Peyer's patch (tissue), 4 donors: ENCODE results near the gene PCAT6. TPM values are rescaled to one million over a fixed set of nuclear protein-coding genes. Genes with fewer than 3 reads are reported as not detected.
A peak's percentile ranks its signal among the peaks of the same experiment; 100 is the strongest.

ENCODE experiments used
- DNase-seq, 3 donors: peaks; one replicate each; pipeline ENCODE4 v3.0.0-alpha.2; 2017 to 2019
- H3K27ac ChIP-seq, 4 donors: fragments of 200-600 bp; sonication (generic); one replicate each; pipeline ENCODE4 v1.5.1; 2016 to 2019
- H3K27me3 ChIP-seq, 2 donors: fragments of 200-600 bp; sonication (generic); one replicate each; pipeline ENCODE4 v1.5.1; 2019
- H3K36me3 ChIP-seq, 3 donors: fragments of 200-600 bp; sonication (generic); one replicate each; pipeline ENCODE4 v1.5.1; 2016 to 2019
- H3K4me1 ChIP-seq, 4 donors: fragments of 200-600 bp; sonication (generic); one replicate each; pipeline ENCODE4 v1.5.1; 2016 to 2019
- H3K4me3 ChIP-seq, 4 donors: fragments of 200-600 bp; sonication (generic); 1 replicate in 3 of 4; 2 replicates in 1 of 4; pipeline ENCODE4 v1.5.1; 2016 to 2019; ENCODE audit warnings: mild to moderate bottlenecking in 1 of 4
- H3K9me3 ChIP-seq, 4 donors: fragments of 200-600 bp; sonication (generic); one replicate each; pipeline ENCODE4 v1.5.1; 2016 to 2019; ENCODE audit warnings: mild to moderate bottlenecking in 1 of 4
- CTCF ChIP-seq, 6 experiments: fragments of 450-650 bp in 4 of 6; fragments of 200-600 bp in 2 of 6; sonication (generic) in 1 of 6; IDR thresholded peaks; one replicate each; pipeline ENCODE4 v1.5.1; 2017 to 2019; ENCODE audit warnings: antibody characterized with exemption in 6 of 6, mild to moderate bottlenecking in 3 of 6, moderate library complexity in 1 of 6
- POLR2A ChIP-seq, 2 donors: fragments of 450-650 bp; IDR thresholded peaks; one replicate each; pipeline ENCODE4 v1.5.1; 2017; ENCODE audit warnings: antibody characterized with exemption in 2 of 2, mild to moderate bottlenecking in 2 of 2, moderate library complexity in 2 of 2
- total RNA-seq, 4 donors: library from RNA; depleted of rRNA; stranded (reverse); fragments of >200 nt; gene quantifications; one replicate each; pipeline ENCODE4 v1.1.0, GENCODE V29; 2016

PCAT6 gene
- total RNA-seq, 4 donors from 2014 or later: not detected

- DNase-seq: no peak
- H3K4me1 ChIP-seq: peaks cover 0 to 10% (median 1%) of the 10 kb centered on the region in 4 donors
- H3K27me3 ChIP-seq: no peaks in the 10 kb centered on the region
- H3K9me3 ChIP-seq: no peaks in the 10 kb centered on the region
- no peak overlapping the region for H3K4me3 ChIP-seq
- no peaks in the 10 kb centered on the region for H3K36me3 ChIP-seq
- no peak for TF ChIP-seq CTCF (IDR thresholded peaks at IDR 0.05)
- TF ChIP-seq POLR2A (IDR thresholded peaks at IDR 0.05): no peak
- no peak overlapping the region for H3K27ac ChIP-seq
These were observed 7.5 kb upstream of the PCAT6 start for GRCh38 chr1:202802998-202803932.

- H3K4me3 ChIP-seq: no peak overlapping the region
- H3K27me3 ChIP-seq: no peaks in the 10 kb centered on the region
- no peak for DNase-seq
- no peaks in the 10 kb centered on the region for H3K9me3 ChIP-seq
- peaks cover 0 to 10% (median 1%) of the 10 kb centered on the region in 4 donors for H3K4me1 ChIP-seq
- H3K36me3 ChIP-seq: no peaks in the 10 kb centered on the region
- H3K27ac ChIP-seq: no peak overlapping the region
- no peak for TF ChIP-seq CTCF (IDR thresholded peaks at IDR 0.05)
- no peak for TF ChIP-seq POLR2A (IDR thresholded peaks at IDR 0.05)
These were observed 6.6 kb upstream of the PCAT6 start for GRCh38 chr1:202804126-202804525.

GRCh38 chr1:202805886-202806844 is 4.6 kb upstream of the PCAT6 start:
- Histone ChIP-seq H3K9me3 (no peaks in the 10 kb centered on the region), H3K4me1 (peaks cover 0 to 10% (median 1%) of the 10 kb centered on the region in 4 donors), H3K36me3 (no peaks in the 10 kb centered on the region), H3K27me3 (no peaks in the 10 kb centered on the region), H3K4me3 (peak overlapping the region; percentile 77 to 98 (median 89)), H3K27ac (peak overlapping the region; percentile 86 to 93 (median 88))
- DNase-seq: no peak
- TF ChIP-seq CTCF (IDR thresholded peaks at IDR 0.05): no peak
- TF ChIP-seq POLR2A (IDR thresholded peaks at IDR 0.05): no peak

GRCh38 chr1:202806845-202807450 is 3.8 kb upstream of the PCAT6 start:
- peak in 1 of 3 donors; percentile 57 for DNase-seq
- H3K4me1 ChIP-seq: peaks cover 0 to 18% (median 1%) of the 10 kb centered on the region in 4 donors
- no peaks in the 10 kb centered on the region for H3K27me3 ChIP-seq
- peak overlapping the region; percentile 86 to 93 (median 88) for H3K27ac ChIP-seq
- no peaks in the 10 kb centered on the region for H3K36me3 ChIP-seq
- peak overlapping the region; percentile 77 to 98 (median 89) for H3K4me3 ChIP-seq
- no peaks in the 10 kb centered on the region for H3K9me3 ChIP-seq
- no peak for TF ChIP-seq POLR2A (IDR thresholded peaks at IDR 0.05)
- no peak for TF ChIP-seq CTCF (IDR thresholded peaks at IDR 0.05)

- H3K4me1 ChIP-seq: peaks cover 0 to 23% (median 1%) of the 10 kb centered on the region in 4 donors
- H3K9me3 ChIP-seq: no peaks in the 10 kb centered on the region
- no peaks in the 10 kb centered on the region for H3K36me3 ChIP-seq
- peak; percentile 32 to 60 (median 54) for DNase-seq
- H3K27ac ChIP-seq: peak overlapping the region; percentile 86 to 93 (median 88)
- no peaks in the 10 kb centered on the region for H3K27me3 ChIP-seq
- TF ChIP-seq POLR2A (IDR thresholded peaks at IDR 0.05) (no peak), CTCF (IDR thresholded peaks at IDR 0.05) (no peak)
- peak overlapping the region; percentile 77 to 98 (median 89) for H3K4me3 ChIP-seq
These were observed 3.3 kb upstream of the PCAT6 start for GRCh38 chr1:202807451-202807925.
